GM06990 (cell line): ENCODE data around the gene SLC5A10.

Experiments
- DNase-seq: peaks from one replicate; pipeline ENCODE4 v3.0.0-alpha.2; 2011; ENCODE audit not compliant: insufficient read length; ENCODE audit errors: extremely low read depth
- H3K27me3 ChIP-seq: replicated peaks from 2 replicates; pipeline ENCODE4 v1.6.0; 2011; ENCODE audit warnings: low read length; ENCODE audit not compliant: control insufficient read depth, insufficient read depth
- H3K36me3 ChIP-seq: 2 replicates; pipeline ENCODE4 v1.5.1; 2011; ENCODE audit warnings: low read length; ENCODE audit not compliant: control insufficient read depth, insufficient read depth
- H3K4me3 ChIP-seq: replicated peaks from 2 replicates; pipeline ENCODE4 v1.5.1; 2011; ENCODE audit warnings: low read depth, mild to moderate bottlenecking, control low read depth, low read length
- CTCF ChIP-seq: IDR thresholded peaks from 2 replicates; pipeline ENCODE4 v1.5.1; 2011; ENCODE audit warnings: low read length, control low read depth, mild to moderate bottlenecking, inconsistent platforms; ENCODE audit not compliant: insufficient read depth, poor library complexity, severe bottlenecking

Gene SLC5A10

GRCh38 chr17:18961634-18962493 is 9.9 kb downstream of the SLC5A10 start:
- no peaks in the 10 kb centered on the region for H3K27me3 ChIP-seq
- H3K36me3 ChIP-seq: no peaks in the 10 kb centered on the region
- DNase-seq: peak; percentile 40
- no peak for TF ChIP-seq CTCF
- no peak overlapping the region for H3K4me3 ChIP-seq

GRCh38 chr17:18962494-18962815 is 10.5 kb downstream of the SLC5A10 start:
- no peaks in the 10 kb centered on the region for H3K36me3 ChIP-seq
- peak; percentile 3 for DNase-seq
- TF ChIP-seq CTCF: no peak
- H3K4me3 ChIP-seq: no peak overlapping the region
- H3K27me3 ChIP-seq: no peaks in the 10 kb centered on the region

GRCh38 chr17:18963126-18964017 is 11.4 kb downstream of the SLC5A10 start:
- peak; percentile 3 for DNase-seq
- TF ChIP-seq CTCF: no peak
- H3K27me3 ChIP-seq: no peaks in the 10 kb centered on the region
- no peaks in the 10 kb centered on the region for H3K36me3 ChIP-seq
- H3K4me3 ChIP-seq: no peak overlapping the region

GRCh38 chr17:18964018-18964351 is 12.0 kb downstream of the SLC5A10 start:
- TF ChIP-seq CTCF: no peak
- Histone ChIP-seq H3K36me3 (no peaks in the 10 kb centered on the region), H3K4me3 (no peak overlapping the region), H3K27me3 (no peaks in the 10 kb centered on the region)
- no peak for DNase-seq

GRCh38 chr17:18964550-18964949 is 12.6 kb downstream of the SLC5A10 start:
- no peak for DNase-seq
- no peak for TF ChIP-seq CTCF
- Histone ChIP-seq H3K27me3 (no peaks in the 10 kb centered on the region), H3K36me3 (no peaks in the 10 kb centered on the region), H3K4me3 (no peak overlapping the region)
